ENCODE results near the gene BCLAF1.

DNA sequence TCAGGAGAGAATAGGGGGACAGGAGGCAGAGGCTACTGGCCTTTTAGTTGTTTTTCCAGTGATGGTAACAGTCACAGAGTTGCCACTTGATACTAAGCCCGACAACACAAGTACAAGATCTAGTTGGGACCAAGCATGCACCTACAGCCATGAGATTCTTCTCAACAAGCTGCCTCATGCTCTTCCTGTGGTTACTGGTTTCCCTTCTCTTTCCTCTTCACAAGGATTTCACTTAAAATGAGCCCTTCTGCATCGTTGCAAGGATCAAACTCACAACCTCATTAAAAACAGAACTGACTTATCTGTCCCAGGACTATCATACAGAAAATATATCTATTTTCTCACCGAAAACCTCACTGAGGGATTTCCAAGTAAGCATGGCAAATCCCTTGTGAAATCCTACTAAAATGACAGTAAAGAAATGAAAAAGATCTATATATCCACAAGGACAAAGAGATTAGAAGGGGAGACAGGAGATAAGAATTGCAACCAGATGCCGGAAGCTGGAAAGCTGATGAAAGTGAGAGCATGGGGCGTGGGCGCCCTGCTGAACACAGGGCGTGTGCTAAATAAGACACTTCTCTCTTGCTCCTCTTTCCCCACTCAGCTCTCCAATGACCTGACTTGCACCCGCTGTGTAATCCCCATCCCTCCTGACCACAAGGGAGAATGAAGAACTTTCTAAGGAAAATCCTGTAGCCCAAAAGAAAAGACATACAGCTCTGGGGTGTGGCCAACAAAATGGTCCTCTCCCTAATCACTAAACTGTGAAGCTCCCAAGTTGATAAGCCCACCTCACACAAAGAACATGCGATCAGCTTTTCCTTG lies 53.0 kb downstream of the BCLAF1 start:
- TF ChIP-seq EZH2 (IDR thresholded peaks at IDR 0.05) (no peak), POLR2AphosphoS5 (IDR thresholded peaks at IDR 0.05; ENCODE audit: borderline replicate concordance, low read depth, low read length) (no peak)
